Thoracic aorta (tissue), 2 donors: ENCODE results near the gene COL17A1. TPM values are rescaled to one million over a fixed set of nuclear protein-coding genes. Genes with fewer than 3 reads are reported as not detected.

ENCODE experiments used
- ATAC-seq: fragments of 150-250 bp; one replicate; pipeline ENCODE4 v1.8.0; 2017; ENCODE audit warnings: low read depth; ENCODE audit not compliant: insufficient number of reproducible peaks, low FRiP score
- DNase-seq: peaks from one replicate; pipeline ENCODE4 v3.0.0-alpha.2; 2020; ENCODE audit warnings: low spot score
- H3K27ac ChIP-seq, 2 donors: fragments of 200-600 bp; sonication (generic); 1 replicate in 1 of 2; 2 replicates in 1 of 2; pipeline ENCODE4 v1.5.1; 2016; ENCODE audit warnings: mild to moderate bottlenecking in 2 of 2, moderate library complexity in 2 of 2
- H3K27me3 ChIP-seq: fragments of 200-600 bp; sonication (generic); replicated peaks from 2 replicates; pipeline ENCODE4 v1.6.0; 2016; ENCODE audit warnings: mild to moderate bottlenecking; ENCODE audit not compliant: insufficient read depth
- H3K36me3 ChIP-seq: fragments of 200-600 bp; sonication (generic); one replicate; pipeline ENCODE4 v1.5.1; 2016
- H3K4me1 ChIP-seq, 2 donors: fragments of 200-600 bp; sonication (generic); 1 replicate in 1 of 2; 2 replicates in 1 of 2; pipeline versions ENCODE4 v1.5.1 to v1.6.0; 2016; ENCODE audit warnings: low read depth in 2 of 2, mild to moderate bottlenecking in 1 of 2; ENCODE audit not compliant: control insufficient read depth in 1 of 2
- H3K4me3 ChIP-seq: fragments of 200-600 bp; sonication (generic); 2 replicates; pipeline ENCODE4 v1.5.1; 2016; ENCODE audit warnings: mild to moderate bottlenecking
- H3K9me3 ChIP-seq: fragments of 200-600 bp; sonication (generic); 2 replicates; pipeline ENCODE4 v1.5.1; 2016
- CTCF ChIP-seq: fragments of 200-600 bp; sonication (generic); IDR thresholded peaks from one replicate; pipeline ENCODE4 v1.5.1; 2019; ENCODE audit warnings: antibody characterized with exemption
- total RNA-seq, 2 donors: library from RNA; depleted of rRNA; stranded (reverse); fragments of >200 nt; gene quantifications; one replicate each; pipeline versions ENCODE4 v1.1.0 to v1.2.3, GENCODE V29; 2016

The COL17A1 gene
- total RNA-seq, 2 donors from 2014 or later: 0.49 to 0.95 TPM

- no peak for ATAC-seq
- no peak for DNase-seq
- no peak for TF ChIP-seq CTCF
- peaks cover 2 to 25% of the 10 kb centered on the region in 2 donors for H3K4me1 ChIP-seq
- H3K36me3 ChIP-seq: no peaks in the 10 kb centered on the region
- no peak overlapping the region for H3K4me3 ChIP-seq
- no peak overlapping the region for H3K27ac ChIP-seq
- H3K9me3 ChIP-seq: no peaks in the 10 kb centered on the region
- no peaks in the 10 kb centered on the region for H3K27me3 ChIP-seq
Observed at GRCh38 chr10:104098358-104098925, 12.8 kb upstream of the COL17A1 start.

GRCh38 chr10:104096692-104097091 is 11.0 kb upstream of the COL17A1 start:
- H3K27ac ChIP-seq: no peak overlapping the region
- no peak for TF ChIP-seq CTCF
- H3K4me1 ChIP-seq: peaks cover 2 to 18% of the 10 kb centered on the region in 2 donors
- no peaks in the 10 kb centered on the region for H3K9me3 ChIP-seq
- no peak for ATAC-seq
- no peaks in the 10 kb centered on the region for H3K36me3 ChIP-seq
- DNase-seq: no peak
- H3K27me3 ChIP-seq: no peaks in the 10 kb centered on the region
- H3K4me3 ChIP-seq: no peak overlapping the region

GRCh38 chr10:104092749-104093148 is 7.1 kb upstream of the COL17A1 start:
- no peaks in the 10 kb centered on the region for H3K27me3 ChIP-seq
- no peak overlapping the region for H3K27ac ChIP-seq
- H3K4me1 ChIP-seq: no peaks in the 10 kb centered on the region
- DNase-seq: no peak
- no peaks in the 10 kb centered on the region for H3K9me3 ChIP-seq
- no peak for TF ChIP-seq CTCF
- ATAC-seq: no peak
- H3K36me3 ChIP-seq: no peaks in the 10 kb centered on the region
- no peak overlapping the region for H3K4me3 ChIP-seq

- Histone ChIP-seq H3K4me1 (no peaks in the 10 kb centered on the region), H3K9me3 (no peaks in the 10 kb centered on the region), H3K27me3 (no peaks in the 10 kb centered on the region), H3K36me3 (no peaks in the 10 kb centered on the region), H3K27ac (no peak overlapping the region), H3K4me3 (no peak overlapping the region)
- no peak for TF ChIP-seq CTCF
- DNase-seq (no peak), ATAC-seq (no peak)
Observed at GRCh38 chr10:104090611-104091010, 4.9 kb upstream of the COL17A1 start.

- Histone ChIP-seq H3K36me3 (no peaks in the 10 kb centered on the region), H3K4me1 (no peaks in the 10 kb centered on the region), H3K4me3 (no peak overlapping the region), H3K9me3 (no peaks in the 10 kb centered on the region), H3K27ac (no peak overlapping the region), H3K27me3 (no peaks in the 10 kb centered on the region)
- no peak for DNase-seq
- TF ChIP-seq CTCF: no peak
- ATAC-seq: no peak
Observed at GRCh38 chr10:104089621-104090020, 3.9 kb upstream of the COL17A1 start.
